ENCODE data around the gene CRAT. TPM values are rescaled to one million over a fixed set of nuclear protein-coding genes. Genes with fewer than 3 reads are reported as not detected.
A peak's percentile ranks its signal among the peaks of the same experiment; 100 is the strongest.

CRAT gene
- total RNA-seq, 1 donor from 2014 or later: 26.4 TPM

- H3K27me3 Mint-ChIP-seq (ENCODE audit: low read depth): no peaks in the 10 kb centered on the region
- no peaks in the 10 kb centered on the region for H3K9me3 Mint-ChIP-seq
- TF ChIP-seq, protein P1, sequence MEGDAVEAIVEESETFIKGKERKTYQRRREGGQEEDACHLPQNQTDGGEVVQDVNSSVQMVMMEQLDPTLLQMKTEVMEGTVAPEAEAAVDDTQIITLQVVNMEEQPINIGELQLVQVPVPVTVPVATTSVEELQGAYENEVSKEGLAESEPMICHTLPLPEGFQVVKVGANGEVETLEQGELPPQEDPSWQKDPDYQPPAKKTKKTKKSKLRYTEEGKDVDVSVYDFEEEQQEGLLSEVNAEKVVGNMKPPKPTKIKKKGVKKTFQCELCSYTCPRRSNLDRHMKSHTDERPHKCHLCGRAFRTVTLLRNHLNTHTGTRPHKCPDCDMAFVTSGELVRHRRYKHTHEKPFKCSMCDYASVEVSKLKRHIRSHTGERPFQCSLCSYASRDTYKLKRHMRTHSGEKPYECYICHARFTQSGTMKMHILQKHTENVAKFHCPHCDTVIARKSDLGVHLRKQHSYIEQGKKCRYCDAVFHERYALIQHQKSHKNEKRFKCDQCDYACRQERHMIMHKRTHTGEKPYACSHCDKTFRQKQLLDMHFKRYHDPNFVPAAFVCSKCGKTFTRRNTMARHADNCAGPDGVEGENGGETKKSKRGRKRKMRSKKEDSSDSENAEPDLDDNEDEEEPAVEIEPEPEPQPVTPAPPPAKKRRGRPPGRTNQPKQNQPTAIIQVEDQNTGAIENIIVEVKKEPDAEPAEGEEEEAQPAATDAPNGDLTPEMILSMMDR (IDR thresholded peaks at IDR 0.05; ENCODE audit: unreplicated experiment): peak; percentile 11
- H3K36me3 Mint-ChIP-seq: peaks cover 3% of the 10 kb centered on the region
- DNase-seq (ENCODE audit: low spot score in 2 of 2, unreplicated experiment in 2 of 2): peak in 1 of 2 experiments; percentile 49
- peaks cover 33% of the 10 kb centered on the region for H3K4me1 Mint-ChIP-seq
- H3K27ac Mint-ChIP-seq: no peak overlapping the region
- peak overlapping the region; percentile 97 for H3K4me3 Mint-ChIP-seq
Observed at GRCh38 chr9:129109952-129110739, 447 bp downstream of the CRAT start.

GRCh38 chr9:129109537-129109903, 1.1 kb downstream of the CRAT start:
- H3K4me1 Mint-ChIP-seq: peaks cover 26% of the 10 kb centered on the region
- no peaks in the 10 kb centered on the region for H3K27me3 Mint-ChIP-seq (ENCODE audit: low read depth)
- H3K9me3 Mint-ChIP-seq: no peaks in the 10 kb centered on the region
- peaks cover 3% of the 10 kb centered on the region for H3K36me3 Mint-ChIP-seq
- DNase-seq (ENCODE audit: low spot score in 2 of 2, unreplicated experiment in 2 of 2): no peak
- peak overlapping the region; percentile 63 for H3K4me3 Mint-ChIP-seq
- H3K27ac Mint-ChIP-seq: peak overlapping the region; percentile 0
- TF ChIP-seq, protein P1 (IDR thresholded peaks at IDR 0.05; ENCODE audit: unreplicated experiment): no peak

DNA sequence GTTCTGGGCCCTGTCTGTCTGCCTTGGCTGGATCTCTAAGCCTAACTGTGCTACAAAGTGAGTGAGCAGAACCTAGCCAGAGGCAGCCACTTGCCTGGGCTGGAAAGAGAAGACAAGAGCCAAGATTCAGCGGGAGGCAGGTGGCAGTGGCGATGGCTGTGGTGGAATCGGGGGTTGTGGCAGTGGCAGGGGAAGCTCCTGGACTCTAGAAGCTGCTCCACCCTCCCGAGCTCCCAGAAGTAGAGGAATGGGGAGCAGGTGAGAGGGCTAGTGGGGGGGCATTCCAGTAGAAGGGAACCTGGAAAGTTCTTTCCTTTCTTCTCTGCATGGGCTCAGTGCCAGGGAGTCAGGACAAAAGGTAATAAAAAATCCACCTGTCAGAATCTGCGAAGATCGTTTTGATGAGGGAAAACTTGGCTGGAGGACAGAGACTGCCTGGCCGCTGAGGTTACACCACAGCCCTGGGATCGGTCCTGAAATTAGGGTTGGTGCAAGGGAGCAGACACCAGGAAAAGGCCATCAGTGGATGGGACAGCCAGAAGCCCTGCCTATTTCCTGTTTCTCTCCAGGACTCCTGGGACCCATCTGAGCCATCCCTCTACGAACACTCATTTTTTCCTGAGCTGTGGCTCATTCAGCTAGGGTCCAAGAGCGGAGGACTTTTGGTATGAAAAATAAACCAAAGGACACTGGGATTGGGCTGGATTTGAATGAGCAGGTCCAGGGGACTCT, 1.6 kb downstream of the CRAT start:
- TF ChIP-seq, protein P1 (IDR thresholded peaks at IDR 0.05; ENCODE audit: unreplicated experiment): no peak
- Mint-ChIP-seq H3K4me3 (peak overlapping the region; percentile 63), H3K27ac (peak overlapping the region; percentile 0), H3K36me3 (peaks cover 3% of the 10 kb centered on the region), H3K27me3 (ENCODE audit: low read depth) (no peaks in the 10 kb centered on the region), H3K9me3 (no peaks in the 10 kb centered on the region), H3K4me1 (peaks cover 24% of the 10 kb centered on the region)
- no peak for DNase-seq (ENCODE audit: low spot score in 2 of 2, unreplicated experiment in 2 of 2)

DNA sequence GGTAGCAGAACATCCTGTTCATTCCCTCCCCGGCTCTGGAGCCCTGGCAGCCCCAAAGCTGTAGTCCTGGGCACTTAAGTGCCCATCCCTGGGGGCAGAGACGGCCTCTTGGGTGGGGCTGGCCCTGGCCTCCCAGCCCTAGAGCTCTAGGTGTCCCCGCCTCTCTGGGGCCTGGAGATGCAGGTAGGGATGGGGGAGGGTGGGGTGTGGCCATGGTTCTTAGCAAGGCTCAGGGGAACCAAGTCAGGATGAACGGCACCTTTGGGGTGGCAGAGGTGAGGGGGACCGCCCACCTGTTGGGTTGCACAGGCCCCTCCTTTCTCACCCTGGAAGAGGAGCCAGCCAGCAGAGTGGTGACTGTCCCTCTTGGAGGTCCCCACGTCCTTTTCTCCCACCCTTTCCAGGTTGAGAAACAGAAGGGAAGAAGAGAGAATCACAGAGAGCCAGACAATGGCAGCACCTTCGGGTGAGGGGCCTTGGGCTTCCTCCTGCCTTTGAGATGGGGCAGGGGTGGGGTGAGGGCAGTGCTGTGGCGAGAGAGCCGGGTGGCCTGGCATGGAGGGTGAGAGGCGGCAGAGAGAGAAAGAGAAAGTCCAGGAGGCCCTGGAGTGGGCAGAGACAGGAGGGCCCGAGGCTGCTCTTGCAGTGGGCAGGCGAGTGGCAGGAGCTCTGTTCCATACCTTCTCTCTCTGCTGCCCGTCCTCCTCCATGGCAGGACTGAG, 2.3 kb downstream of the CRAT start:
- no peak for DNase-seq (ENCODE audit: low spot score in 2 of 2, unreplicated experiment in 2 of 2)
- Mint-ChIP-seq H3K4me3 (peak overlapping the region; percentile 63), H3K4me1 (peaks cover 24% of the 10 kb centered on the region), H3K36me3 (peaks cover 3% of the 10 kb centered on the region), H3K9me3 (no peaks in the 10 kb centered on the region), H3K27me3 (ENCODE audit: low read depth) (no peaks in the 10 kb centered on the region), H3K27ac (no peak overlapping the region)
- TF ChIP-seq, protein P1 (IDR thresholded peaks at IDR 0.05; ENCODE audit: unreplicated experiment): no peak

DNA sequence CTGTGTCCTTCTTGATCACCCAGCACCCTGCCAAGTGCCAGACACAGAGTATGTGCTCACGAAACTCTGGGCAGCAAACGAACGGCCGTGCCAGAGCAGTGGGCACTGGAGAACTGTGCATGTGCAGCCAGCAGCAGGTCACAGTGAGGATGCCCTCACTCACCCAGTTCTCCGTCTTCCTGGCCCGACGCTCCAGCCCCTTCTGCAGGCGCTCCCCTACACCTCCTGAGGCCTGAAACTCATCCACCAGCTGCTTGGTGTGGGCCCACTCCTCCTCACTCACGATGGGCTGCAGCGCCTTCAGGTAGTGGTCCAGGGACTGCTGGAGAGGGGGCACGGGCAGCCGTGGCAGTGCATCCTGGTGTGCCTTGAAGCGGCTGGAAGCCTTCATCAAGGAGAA, 2.9 kb downstream of the CRAT start:
- Mint-ChIP-seq H3K4me1 (peaks cover 25% of the 10 kb centered on the region), H3K9me3 (no peaks in the 10 kb centered on the region), H3K27me3 (ENCODE audit: low read depth) (no peaks in the 10 kb centered on the region), H3K27ac (no peak overlapping the region), H3K4me3 (no peak overlapping the region), H3K36me3 (peaks cover 3% of the 10 kb centered on the region)
- TF ChIP-seq, protein P1 (IDR thresholded peaks at IDR 0.05; ENCODE audit: unreplicated experiment): no peak
- DNase-seq (ENCODE audit: low spot score in 2 of 2, unreplicated experiment in 2 of 2): no peak

Data from mesothelial cell of epicardium (in vitro differentiated cells).